Erythroblast (primary cell): ENCODE data around the gene STEAP3.

Source experiments
- GATA1 ChIP-seq: IDR thresholded peaks from 2 replicates; pipeline ENCODE4 v1.6.1; 2011; ENCODE audit warnings: low read depth, mild to moderate bottlenecking, control low read depth, low read length, moderate library complexity
- POLR2A ChIP-seq: IDR thresholded peaks from 2 replicates; pipeline ENCODE4 v1.6.1; 2011; ENCODE audit warnings: mild to moderate bottlenecking, low read length

GRCh38 chr2:119259296-119259860 is 35.7 kb downstream of the STEAP3 start:
- TF ChIP-seq POLR2A (no peak), GATA1 (no peak)
